Activated T-helper 17 cell treated with anti-CD3 and anti-CD28 coated beads, Interleukin-2, amount 50 U/mL, for 72 hours (primary cell): ENCODE data around the gene AGAP2. TPM values are rescaled to one million over a fixed set of nuclear protein-coding genes. Genes with fewer than 3 reads are reported as not detected.
"Not testable (repeated sequence)": the region's sequence is repeated elsewhere in the genome, so short reads cannot be mapped to it uniquely, and the experiment has no call there.

Experiments
- ATAC-seq: fragments of 150-1000 bp; cut with Tn5 transposase; replicated peaks from 2 replicates; pipeline ENCODE4 v1.10.0; 2021; ENCODE audit warnings: mild to moderate bottlenecking, moderate library complexity
- H3K27ac Mint-ChIP-seq: one replicate; pipeline ENCODE4 v1.8.0; 2022; ENCODE audit warnings: mixed read lengths
- H3K27me3 Mint-ChIP-seq: one replicate; pipeline ENCODE4 v1.8.0; 2022; ENCODE audit warnings: mixed read lengths
- H3K36me3 Mint-ChIP-seq: one replicate; pipeline ENCODE4 v1.8.0; 2022; ENCODE audit warnings: low read depth, mild to moderate bottlenecking, mixed read lengths
- H3K4me1 Mint-ChIP-seq: one replicate; pipeline ENCODE4 v1.8.0; 2022; ENCODE audit warnings: mixed read lengths
- H3K4me3 Mint-ChIP-seq: one replicate; pipeline ENCODE4 v1.8.0; 2022; ENCODE audit warnings: mild to moderate bottlenecking, mixed read lengths
- H3K9me3 Mint-ChIP-seq: one replicate; pipeline ENCODE4 v1.8.0; 2022; ENCODE audit warnings: mixed read lengths
- total RNA-seq, 2 donors: library from RNA; stranded (reverse); gene quantifications; one replicate each; pipeline ENCODE4 v1.2.3, GENCODE V29; 2022

AGAP2 gene
- total RNA-seq, 2 donors from 2014 or later = 34.9 to 52.0 TPM

GRCh38 chr12:57730336-57731067, 8.0 kb downstream of the AGAP2 start:
- H3K9me3 Mint-ChIP-seq = no peaks in the 10 kb centered on the region
- H3K27ac Mint-ChIP-seq = no peak overlapping the region
- no peaks in the 10 kb centered on the region for H3K27me3 Mint-ChIP-seq
- no peak for ATAC-seq
- H3K4me1 Mint-ChIP-seq = peaks cover 10% of the 10 kb centered on the region
- H3K36me3 Mint-ChIP-seq = peaks cover 93% of the 10 kb centered on the region
- H3K4me3 Mint-ChIP-seq = no peak overlapping the region

- no peaks in the 10 kb centered on the region for H3K27me3 Mint-ChIP-seq
- peaks cover 89% of the 10 kb centered on the region for H3K36me3 Mint-ChIP-seq
- H3K4me1 Mint-ChIP-seq = peaks cover 16% of the 10 kb centered on the region
- H3K27ac Mint-ChIP-seq = no peak overlapping the region
- H3K9me3 Mint-ChIP-seq = no peaks in the 10 kb centered on the region
- H3K4me3 Mint-ChIP-seq = no peak overlapping the region
- no peak for ATAC-seq
Measured at GRCh38 chr12:57729321-57729844, 9.2 kb downstream of the AGAP2 start.

- H3K4me1 Mint-ChIP-seq = peaks cover 16% of the 10 kb centered on the region
- no peaks in the 10 kb centered on the region for H3K27me3 Mint-ChIP-seq
- no peak for ATAC-seq
- H3K9me3 Mint-ChIP-seq = no peaks in the 10 kb centered on the region
- no peak overlapping the region for H3K4me3 Mint-ChIP-seq
- peak overlapping the region; percentile 51 for H3K27ac Mint-ChIP-seq
- peaks cover 74% of the 10 kb centered on the region for H3K36me3 Mint-ChIP-seq
Measured at GRCh38 chr12:57727758-57728395, 10.7 kb downstream of the AGAP2 start.

GRCh38 chr12:57726884-57727757, 11.4 kb downstream of the AGAP2 start:
- Mint-ChIP-seq H3K4me1 (peaks cover 11% of the 10 kb centered on the region), H3K4me3 (no peak overlapping the region), H3K27ac (no peak overlapping the region), H3K9me3 (no peaks in the 10 kb centered on the region), H3K36me3 (peaks cover 68% of the 10 kb centered on the region), H3K27me3 (no peaks in the 10 kb centered on the region)
- no peak for ATAC-seq

- Mint-ChIP-seq H3K4me3 (peak overlapping the region; percentile 64), H3K27ac (peak overlapping the region; percentile 64), H3K4me1 (peaks cover 16% of the 10 kb centered on the region), H3K36me3 (peaks cover 68% of the 10 kb centered on the region), H3K27me3 (no peaks in the 10 kb centered on the region), H3K9me3 (no peaks in the 10 kb centered on the region)
- ATAC-seq = peak; percentile 63
Measured at GRCh38 chr12:57726151-57726883, 12.2 kb downstream of the AGAP2 start.

GRCh38 chr12:57725851-57726150, 12.7 kb downstream of the AGAP2 start:
- ATAC-seq = no peak
- Mint-ChIP-seq H3K9me3 (no peaks in the 10 kb centered on the region), H3K27me3 (no peaks in the 10 kb centered on the region), H3K4me3 (peak overlapping the region; percentile 64), H3K27ac (peak overlapping the region; percentile 64), H3K36me3 (peaks cover 67% of the 10 kb centered on the region), H3K4me1 (peaks cover 16% of the 10 kb centered on the region)

GRCh38 chr12:57724936-57725740, 13.4 kb downstream of the AGAP2 start:
- Mint-ChIP-seq H3K4me1 (peaks cover 16% of the 10 kb centered on the region), H3K27ac (peak overlapping the region; percentile 42), H3K9me3 (no peaks in the 10 kb centered on the region), H3K36me3 (peaks cover 67% of the 10 kb centered on the region), H3K4me3 (no peak overlapping the region), H3K27me3 (no peaks in the 10 kb centered on the region)
- ATAC-seq = no peak

GRCh38 chr12:57724003-57724935, 14.3 kb downstream of the AGAP2 start:
- Mint-ChIP-seq H3K9me3 (no peaks in the 10 kb centered on the region), H3K27me3 (no peaks in the 10 kb centered on the region), H3K4me3 (no peak overlapping the region), H3K27ac (peak overlapping the region; percentile 43), H3K4me1 (peaks cover 19% of the 10 kb centered on the region), H3K36me3 (peaks cover 67% of the 10 kb centered on the region)
- peak; percentile 8 for ATAC-seq

- Mint-ChIP-seq H3K9me3 (no peaks in the 10 kb centered on the region), H3K4me1 (peaks cover 21% of the 10 kb centered on the region), H3K27me3 (no peaks in the 10 kb centered on the region), H3K4me3 (no peak overlapping the region), H3K36me3 (peaks cover 67% of the 10 kb centered on the region), H3K27ac (peak overlapping the region; percentile 43)
- ATAC-seq = no peak
Measured at GRCh38 chr12:57723630-57723962, 14.9 kb downstream of the AGAP2 start.

- Mint-ChIP-seq H3K36me3 (peaks cover 67% of the 10 kb centered on the region), H3K9me3 (no peaks in the 10 kb centered on the region), H3K4me3 (no peak overlapping the region), H3K27me3 (no peaks in the 10 kb centered on the region), H3K27ac (peak overlapping the region; percentile 43), H3K4me1 (peaks cover 19% of the 10 kb centered on the region)
- ATAC-seq = peak; percentile 6
Measured at GRCh38 chr12:57722716-57723629, 15.6 kb downstream of the AGAP2 start.

GRCh38 chr12:57721846-57722608, 16.5 kb downstream of the AGAP2 start:
- not testable (repeated sequence) for H3K27me3 Mint-ChIP-seq, ATAC-seq, H3K4me3 Mint-ChIP-seq

More at GRCh38 chr12:57721846-57722608, 16.5 kb downstream of the AGAP2 start:
- not testable (repeated sequence) for H3K9me3 Mint-ChIP-seq
- peak overlapping the region; percentile 74 for H3K27ac Mint-ChIP-seq
- H3K36me3 Mint-ChIP-seq = peaks cover 67% of the 10 kb centered on the region
- peaks cover 21% of the 10 kb centered on the region for H3K4me1 Mint-ChIP-seq
